Liver (tissue), 9 donors: Measurements from ENCODE around the gene DEFB124. TPM values are rescaled to one million over a fixed set of nuclear protein-coding genes. Genes with fewer than 3 reads are reported as not detected.

Source experiments
- DNase-seq: peaks from one replicate; pipeline ENCODE4 v3.0.0-alpha.2; 2017; ENCODE audit warnings: low spot score
- H3K27ac ChIP-seq, 2 donors: one replicate each; pipeline ENCODE4 v1.7.0; 2013; ENCODE audit warnings: inconsistent platforms in 2 of 2, low read length in 2 of 2, control low read depth in 1 of 2, low read depth in 1 of 2, mild to moderate bottlenecking in 1 of 2
- H3K27me3 ChIP-seq, 4 donors: one replicate each; pipeline versions ENCODE4 v1.6.1 to v1.7.0; 2013; ENCODE audit warnings: low read length in 3 of 4, inconsistent platforms in 1 of 4, mild to moderate bottlenecking in 1 of 4, moderate library complexity in 1 of 4; ENCODE audit not compliant: control insufficient read depth in 4 of 4, insufficient read depth in 4 of 4
- H3K36me3 ChIP-seq, 4 donors: one replicate each; pipeline versions ENCODE4 v1.6.1 to v1.7.0; 2013; ENCODE audit warnings: low read length in 3 of 4, mild to moderate bottlenecking in 3 of 4, low read depth in 1 of 4, moderate library complexity in 1 of 4; ENCODE audit not compliant: control insufficient read depth in 4 of 4, insufficient read depth in 3 of 4
- H3K4me1 ChIP-seq, 4 donors: one replicate each; pipeline versions ENCODE4 v1.6.1 to v1.7.0; 2013; ENCODE audit warnings: low read length in 3 of 4, mild to moderate bottlenecking in 3 of 4, moderate library complexity in 1 of 4; ENCODE audit not compliant: control insufficient read depth in 4 of 4, insufficient read depth in 4 of 4
- H3K4me3 ChIP-seq, 3 donors: one replicate each; pipeline versions ENCODE4 v1.6.1 to v1.7.0; 2013; ENCODE audit warnings: low read length in 3 of 3, control low read depth in 1 of 3, low read depth in 1 of 3, mild to moderate bottlenecking in 1 of 3
- H3K9ac ChIP-seq, 2 donors: one replicate each; pipeline ENCODE4 v1.7.0; 2013; ENCODE audit warnings: low read length in 2 of 2, mild to moderate bottlenecking in 2 of 2, moderate library complexity in 2 of 2, control low read depth in 1 of 2, low read depth in 1 of 2
- H3K9me3 ChIP-seq, 4 donors: one replicate each; pipeline versions ENCODE4 v1.6.1 to v1.7.0; 2013; ENCODE audit warnings: low read length in 3 of 4; ENCODE audit not compliant: control insufficient read depth in 4 of 4
- FOXA1 ChIP-seq: IDR thresholded peaks from 2 replicates; pipeline ENCODE4 v1.6.1; 2016; ENCODE audit warnings: antibody characterized with exemption
- FOXA2 ChIP-seq: IDR thresholded peaks from 2 replicates; pipeline ENCODE4 v1.6.1; 2016; ENCODE audit warnings: antibody characterized with exemption
- GABPA ChIP-seq, 2 donors: IDR thresholded peaks in 1 of 2; conservative IDR thresholded peaks in 1 of 2; 2 replicates each; pipeline ENCODE4 v1.6.1; 2016; ENCODE audit warnings: antibody characterized with exemption in 2 of 2, mild to moderate bottlenecking in 1 of 2, moderate library complexity in 1 of 2
- HNF4A ChIP-seq, 2 donors: conservative IDR thresholded peaks; 2 replicates each; pipeline ENCODE4 v1.6.1; 2016; ENCODE audit warnings: antibody characterized with exemption in 2 of 2, mild to moderate bottlenecking in 2 of 2
- HNF4G ChIP-seq: IDR thresholded peaks from 2 replicates; pipeline ENCODE4 v1.6.1; 2016; ENCODE audit warnings: antibody characterized with exemption
- JUND ChIP-seq, 2 donors: IDR thresholded peaks; 2 replicates each; pipeline ENCODE4 v1.6.1; 2016; ENCODE audit warnings: antibody characterized with exemption in 2 of 2
- NR2F2 ChIP-seq: IDR thresholded peaks from 2 replicates; pipeline ENCODE4 v1.6.1; 2016; ENCODE audit warnings: antibody characterized with exemption
- RXRA ChIP-seq, 2 donors: IDR thresholded peaks; 2 replicates each; pipeline ENCODE4 v1.6.1; 2017 to 2018; ENCODE audit warnings: antibody characterized with exemption in 2 of 2, mild to moderate bottlenecking in 1 of 2
- SP1 ChIP-seq: IDR thresholded peaks from 2 replicates; pipeline ENCODE4 v1.6.1; 2018; ENCODE audit warnings: antibody characterized with exemption, mild to moderate bottlenecking
- TAF1 ChIP-seq: conservative IDR thresholded peaks from 2 replicates; pipeline ENCODE4 v1.6.1; 2016; ENCODE audit warnings: antibody characterized with exemption, mild to moderate bottlenecking
- YY1 ChIP-seq: IDR thresholded peaks from 2 replicates; pipeline ENCODE4 v1.6.1; 2016; ENCODE audit warnings: antibody characterized with exemption, mild to moderate bottlenecking
- WGBS: extraction: QIAGEN DNeasy Blood & Tissue Kit; methylation state at CpG from one replicate; pipeline ENCODE4 v1.1.7; 2013; 5-methylcytosine and 5-hydroxymethylcytosine counted together
- polyA plus RNA-seq, 2 donors: library from polyadenylated mRNA; stranded (reverse) in 1 of 2; unstranded in 1 of 2; fragments of 200-250 nt in 1 of 2; fragments of >200 nt in 1 of 2; fragmentation: Nextera tagmentation in 1 of 2; extraction: Ambion mirVana in 1 of 2; gene quantifications; one replicate each; pipeline versions ENCODE4 v1.2.1 to v1.2.3, GENCODE V29; 2013 to 2015
- total RNA-seq, 2 donors: library from RNA; depleted of rRNA; stranded (reverse); fragments of >200 nt; gene quantifications; one replicate each; pipeline ENCODE4 v1.2.3, GENCODE V29; 2014
- TF ChIP-seq, protein P1 (sequence below): IDR thresholded peaks from 2 replicates; pipeline ENCODE4 v1.6.1; 2016; ENCODE audit warnings: antibody characterized with exemption
- TF ChIP-seq, protein P2 (sequence below): IDR thresholded peaks from 2 replicates; pipeline ENCODE4 v1.6.1; 2016; ENCODE audit warnings: antibody characterized with exemption
- TF ChIP-seq, protein P3 (sequence below): IDR thresholded peaks from 2 replicates; pipeline ENCODE4 v1.6.1; 2016; ENCODE audit warnings: antibody characterized with exemption
- donor health status: healthy.
- donor health status: healthy.
- donor health status: healthy.
- donor health status: healthy.
- donor health status: healthy.

DEFB124 gene
- total and polyA plus RNA-seq, 4 donors = not detected

DNA sequence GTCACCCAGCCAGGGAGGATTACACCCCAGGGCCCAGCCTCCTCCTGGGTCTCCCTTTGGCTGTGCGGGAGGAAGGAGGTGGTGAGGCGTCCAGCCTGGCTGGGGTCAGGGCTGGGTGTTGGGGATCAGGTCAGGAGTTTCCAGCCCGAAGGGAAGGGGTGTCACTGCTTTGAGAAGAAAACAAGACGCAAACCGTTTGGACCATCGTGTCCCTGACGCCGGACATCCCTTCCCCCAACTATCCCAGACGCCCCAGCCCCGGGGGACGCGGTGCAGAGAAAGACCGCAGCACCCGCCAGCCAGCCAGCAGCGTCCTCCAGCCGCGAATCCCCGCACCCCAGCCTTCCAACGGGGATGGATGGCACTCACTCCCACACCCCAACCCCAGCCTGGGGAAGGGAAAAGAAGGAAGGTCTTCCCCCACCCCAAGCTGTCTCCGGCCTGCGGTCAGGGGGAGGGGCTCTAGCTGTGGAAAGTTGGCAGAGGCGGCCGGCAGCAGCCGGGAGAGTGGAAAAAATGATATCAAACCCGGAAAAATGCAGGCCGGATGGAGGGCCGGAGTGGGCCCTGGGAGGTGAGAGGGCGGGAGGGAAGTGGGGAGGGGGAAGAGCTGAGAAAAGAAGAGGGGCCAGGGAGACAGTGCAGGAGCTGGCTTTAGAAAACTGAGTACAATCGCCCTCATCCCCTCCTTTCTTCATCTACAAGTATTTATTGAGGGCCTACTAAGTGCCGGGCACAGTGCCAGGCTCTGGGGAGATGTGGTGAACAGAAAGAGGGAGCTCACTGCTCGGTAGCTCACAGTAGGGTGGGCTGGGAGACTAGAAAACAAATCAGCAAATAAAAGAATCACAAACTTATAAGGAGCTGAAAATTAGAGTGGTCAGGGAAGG lies 10.8 kb upstream of the DEFB124 start:
- TF ChIP-seq FOXA1 (no peak), SP1 (peak; percentile 31), JUND (IDR thresholded peaks at IDR 0.05) (peak in 1 of 2 donors; percentile 20), FOXA2 (no peak), NR2F2 (peak; percentile 95)
- TF ChIP-seq, protein P1, sequence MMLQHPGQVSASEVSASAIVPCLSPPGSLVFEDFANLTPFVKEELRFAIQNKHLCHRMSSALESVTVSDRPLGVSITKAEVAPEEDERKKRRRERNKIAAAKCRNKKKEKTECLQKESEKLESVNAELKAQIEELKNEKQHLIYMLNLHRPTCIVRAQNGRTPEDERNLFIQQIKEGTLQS = no peak
- TF ChIP-seq, protein P2, sequence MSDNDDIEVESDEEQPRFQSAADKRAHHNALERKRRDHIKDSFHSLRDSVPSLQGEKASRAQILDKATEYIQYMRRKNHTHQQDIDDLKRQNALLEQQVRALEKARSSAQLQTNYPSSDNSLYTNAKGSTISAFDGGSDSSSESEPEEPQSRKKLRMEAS = no peak
- no peaks in the 10 kb centered on the region for H3K9me3 ChIP-seq
- H3K27me3 ChIP-seq = peaks cover 0 to 4% (median 2%) of the 10 kb centered on the region in 4 donors
- H3K4me3 ChIP-seq = no peak overlapping the region
- 13% methylated on average over 31 of the region's 31 CpGs for WGBS
- peak overlapping the region; percentile 6 to 14 for H3K27ac ChIP-seq
- H3K36me3 ChIP-seq = no peaks in the 10 kb centered on the region
- no peak overlapping the region for H3K9ac ChIP-seq
- no peaks in the 10 kb centered on the region for H3K4me1 ChIP-seq
- peak; percentile 43 for DNase-seq

DNA sequence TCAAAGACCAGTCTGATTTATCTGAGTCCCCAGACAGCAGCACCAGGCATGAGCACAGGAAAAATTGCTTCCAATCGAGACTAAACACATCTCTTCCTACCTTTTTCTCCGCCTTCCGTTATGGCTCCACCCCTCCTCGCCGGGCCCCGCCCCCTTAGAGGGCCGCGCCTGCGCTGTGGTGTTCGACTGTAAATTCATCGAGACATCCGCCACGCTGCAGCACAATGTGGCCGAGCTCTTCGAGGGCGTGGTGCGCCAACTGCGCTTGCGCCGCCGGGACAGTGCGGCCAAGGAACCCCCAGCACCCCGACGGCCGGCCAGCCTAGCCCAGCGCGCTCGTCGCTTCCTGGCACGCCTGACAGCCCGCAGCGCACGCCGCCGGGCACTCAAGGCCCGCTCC lies 9.1 kb upstream of the DEFB124 start:
- peaks cover 0 to 4% (median 2%) of the 10 kb centered on the region in 4 donors for H3K27me3 ChIP-seq
- TF ChIP-seq JUND (IDR thresholded peaks at IDR 0.05) (no peak), RXRA (IDR thresholded peaks at IDR 0.05) (no peak), GABPA (IDR thresholded peaks at IDR 0.05 in 1 of 2, conservative IDR thresholded peaks at IDR 0.05 in 1 of 2) (no peak), HNF4G (no peak)
- TF ChIP-seq, protein P3, sequence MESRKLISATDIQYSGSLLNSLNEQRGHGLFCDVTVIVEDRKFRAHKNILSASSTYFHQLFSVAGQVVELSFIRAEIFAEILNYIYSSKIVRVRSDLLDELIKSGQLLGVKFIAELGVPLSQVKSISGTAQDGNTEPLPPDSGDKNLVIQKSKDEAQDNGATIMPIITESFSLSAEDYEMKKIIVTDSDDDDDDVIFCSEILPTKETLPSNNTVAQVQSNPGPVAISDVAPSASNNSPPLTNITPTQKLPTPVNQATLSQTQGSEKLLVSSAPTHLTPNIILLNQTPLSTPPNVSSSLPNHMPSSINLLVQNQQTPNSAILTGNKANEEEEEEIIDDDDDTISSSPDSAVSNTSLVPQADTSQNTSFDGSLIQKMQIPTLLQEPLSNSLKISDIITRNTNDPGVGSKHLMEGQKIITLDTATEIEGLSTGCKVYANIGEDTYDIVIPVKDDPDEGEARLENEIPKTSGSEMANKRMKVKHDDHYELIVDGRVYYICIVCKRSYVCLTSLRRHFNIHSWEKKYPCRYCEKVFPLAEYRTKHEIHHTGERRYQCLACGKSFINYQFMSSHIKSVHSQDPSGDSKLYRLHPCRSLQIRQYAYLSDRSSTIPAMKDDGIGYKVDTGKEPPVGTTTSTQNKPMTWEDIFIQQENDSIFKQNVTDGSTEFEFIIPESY = no peak
- TF ChIP-seq, protein P1 = no peak
- no peak overlapping the region for H3K4me3 ChIP-seq
- no peaks in the 10 kb centered on the region for H3K9me3 ChIP-seq
- no peaks in the 10 kb centered on the region for H3K36me3 ChIP-seq
- H3K27ac ChIP-seq = no peak overlapping the region
- no peaks in the 10 kb centered on the region for H3K4me1 ChIP-seq
- 31% methylated on average over 36 of the region's 36 CpGs for WGBS
- no peak overlapping the region for H3K9ac ChIP-seq
- DNase-seq = peak; percentile 68

DNA sequence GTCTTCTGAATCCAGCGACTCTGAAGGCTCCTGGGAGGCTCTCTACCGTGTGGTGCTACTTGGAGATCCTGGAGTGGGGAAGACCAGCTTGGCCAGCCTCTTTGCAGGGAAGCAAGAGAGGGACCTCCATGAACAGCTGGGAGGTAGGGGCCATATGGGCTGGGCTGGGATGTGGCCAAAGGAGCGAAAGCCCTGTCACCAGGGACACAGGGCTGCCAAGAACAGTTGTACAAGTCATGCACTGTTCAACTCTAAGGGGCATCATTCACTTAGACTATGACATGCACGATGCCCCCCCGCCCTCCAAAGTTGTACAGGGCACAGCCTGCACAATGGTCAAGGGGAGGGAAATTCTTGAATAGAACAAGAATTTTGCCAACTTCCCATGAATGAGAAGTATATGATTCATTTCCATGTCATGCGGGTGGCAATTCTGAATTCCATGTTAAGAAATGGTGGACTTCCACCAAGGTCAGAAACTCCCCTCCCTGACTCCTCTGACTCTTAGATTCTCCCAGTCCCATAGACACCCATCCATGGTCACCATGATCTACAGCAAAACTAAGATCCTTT lies 1.8 kb upstream of the DEFB124 start:
- 72% methylated on average over 6 of the region's 6 CpGs for WGBS

More for the DNA sequence above, 1.8 kb upstream of the DEFB124 start:
- Histone ChIP-seq H3K4me1 (peaks cover 0 to 8% (median under 1%) of the 10 kb centered on the region in 4 donors), H3K27ac (no peak overlapping the region), H3K9ac (no peak overlapping the region), H3K36me3 (no peaks in the 10 kb centered on the region), H3K27me3 (peaks cover 3 to 12% (median 8%) of the 10 kb centered on the region in 4 donors), H3K9me3 (no peaks in the 10 kb centered on the region), H3K4me3 (no peak overlapping the region)
- no peak for DNase-seq
- TF ChIP-seq HNF4A (conservative IDR thresholded peaks at IDR 0.05) (no peak), TAF1 (no peak), GABPA (IDR thresholded peaks at IDR 0.05 in 1 of 2, conservative IDR thresholded peaks at IDR 0.05 in 1 of 2) (no peak), YY1 (no peak), RXRA (IDR thresholded peaks at IDR 0.05) (no peak)
